Ishikawa (cell line): ENCODE measurements around the gene ARHGAP20.

Experiments
- CEBPB ChIP-seq: IDR thresholded peaks from 2 replicates; pipeline ENCODE4 v1.6.1; 2012
- CREB1 ChIP-seq: IDR thresholded peaks from 2 replicates; pipeline ENCODE4 v1.6.1; 2012; ENCODE audit warnings: low read depth
- EGR1 ChIP-seq: IDR thresholded peaks from 2 replicates; pipeline ENCODE4 v1.6.1; 2012
- EP300 ChIP-seq: IDR thresholded peaks from 2 replicates; pipeline ENCODE4 v1.6.1; 2012; ENCODE audit warnings: borderline replicate concordance
- FOXM1 ChIP-seq: IDR thresholded peaks from 2 replicates; pipeline ENCODE4 v1.6.1; 2012; ENCODE audit warnings: low read depth, borderline replicate concordance
- NFIC ChIP-seq: IDR thresholded peaks from 2 replicates; pipeline ENCODE4 v1.6.1; 2012
- RAD21 ChIP-seq: IDR thresholded peaks from 2 replicates; pipeline ENCODE4 v1.6.1; 2012; ENCODE audit warnings: low read depth
- TAF1 ChIP-seq: IDR thresholded peaks from 2 replicates; pipeline ENCODE4 v1.6.1; 2012; ENCODE audit warnings: low read depth, mild to moderate bottlenecking
- TCF12 ChIP-seq: IDR thresholded peaks from 2 replicates; pipeline ENCODE4 v1.6.1; 2012; ENCODE audit warnings: low read depth
- TEAD4 ChIP-seq: IDR thresholded peaks from 2 replicates; pipeline ENCODE4 v1.6.1; 2012
- USF1 ChIP-seq: IDR thresholded peaks from 2 replicates; pipeline ENCODE4 v1.6.1; 2012
- YY1 ChIP-seq: IDR thresholded peaks from 2 replicates; pipeline ENCODE4 v1.6.1; 2012; ENCODE audit warnings: low read depth
- ZBTB7A ChIP-seq: IDR thresholded peaks from 2 replicates; pipeline ENCODE4 v1.6.1; 2012; ENCODE audit warnings: low read depth
- TF ChIP-seq, protein P1 (sequence below): IDR thresholded peaks from 2 replicates; pipeline ENCODE4 v1.6.1; 2012; ENCODE audit warnings: low read depth, mild to moderate bottlenecking
- TF ChIP-seq, protein P2 (sequence below): IDR thresholded peaks from 2 replicates; pipeline ENCODE4 v1.6.1; 2012

The ARHGAP20 gene

GRCh38 chr11:110566577-110566976 lies 145.7 kb downstream of the ARHGAP20 start:
- TF ChIP-seq TCF12 (no peak), RAD21 (no peak)

DNA sequence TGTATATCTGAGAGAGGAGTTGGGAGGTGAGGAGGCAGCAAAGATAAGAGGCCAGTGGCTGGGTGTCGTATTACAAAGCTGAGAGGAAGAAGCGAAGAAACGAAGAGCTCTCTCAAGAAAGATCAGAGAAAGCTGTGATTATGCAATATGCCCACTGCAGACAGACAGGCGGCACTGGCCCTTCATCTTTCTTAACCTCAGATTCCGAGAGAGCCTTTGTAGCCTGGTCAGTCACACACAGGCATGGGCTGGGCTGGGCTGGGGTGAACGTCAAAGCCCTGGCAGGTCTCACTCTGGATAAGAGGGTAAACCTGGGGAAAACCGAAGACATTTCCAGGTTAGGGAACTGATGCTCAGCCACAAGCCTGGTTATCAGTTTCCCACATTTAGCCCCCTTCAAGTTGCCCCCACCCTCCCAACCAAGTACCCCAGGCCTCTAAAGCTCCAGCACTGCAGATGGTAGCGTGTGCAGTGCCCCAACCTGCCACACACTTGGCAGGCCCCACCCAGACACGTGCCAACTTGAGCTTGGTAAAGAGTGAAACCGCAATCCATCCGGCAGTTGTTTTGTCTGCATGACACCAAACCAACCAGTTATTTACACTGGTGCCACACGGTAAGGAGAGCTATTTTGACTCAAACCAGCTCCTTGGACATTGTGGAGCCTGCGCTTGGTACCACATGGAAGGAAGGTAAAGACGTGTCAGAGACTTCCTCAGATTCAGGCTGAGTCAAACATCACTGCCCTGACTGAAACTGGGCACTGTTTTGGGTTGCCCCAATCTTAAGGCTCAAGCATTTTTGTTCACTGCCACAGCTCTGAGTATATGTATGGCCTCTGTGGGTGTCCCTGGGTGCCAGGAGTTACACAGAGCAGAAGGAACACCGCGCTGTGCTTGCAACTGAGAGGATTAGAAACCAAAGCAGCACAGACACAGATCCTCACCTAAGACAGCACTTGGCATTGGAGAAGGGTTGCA lies 146.6 kb downstream of the ARHGAP20 start:
- TF ChIP-seq CEBPB: peak; percentile 35; the same call in 1 of the 2 replicates
- TF ChIP-seq, protein P1, sequence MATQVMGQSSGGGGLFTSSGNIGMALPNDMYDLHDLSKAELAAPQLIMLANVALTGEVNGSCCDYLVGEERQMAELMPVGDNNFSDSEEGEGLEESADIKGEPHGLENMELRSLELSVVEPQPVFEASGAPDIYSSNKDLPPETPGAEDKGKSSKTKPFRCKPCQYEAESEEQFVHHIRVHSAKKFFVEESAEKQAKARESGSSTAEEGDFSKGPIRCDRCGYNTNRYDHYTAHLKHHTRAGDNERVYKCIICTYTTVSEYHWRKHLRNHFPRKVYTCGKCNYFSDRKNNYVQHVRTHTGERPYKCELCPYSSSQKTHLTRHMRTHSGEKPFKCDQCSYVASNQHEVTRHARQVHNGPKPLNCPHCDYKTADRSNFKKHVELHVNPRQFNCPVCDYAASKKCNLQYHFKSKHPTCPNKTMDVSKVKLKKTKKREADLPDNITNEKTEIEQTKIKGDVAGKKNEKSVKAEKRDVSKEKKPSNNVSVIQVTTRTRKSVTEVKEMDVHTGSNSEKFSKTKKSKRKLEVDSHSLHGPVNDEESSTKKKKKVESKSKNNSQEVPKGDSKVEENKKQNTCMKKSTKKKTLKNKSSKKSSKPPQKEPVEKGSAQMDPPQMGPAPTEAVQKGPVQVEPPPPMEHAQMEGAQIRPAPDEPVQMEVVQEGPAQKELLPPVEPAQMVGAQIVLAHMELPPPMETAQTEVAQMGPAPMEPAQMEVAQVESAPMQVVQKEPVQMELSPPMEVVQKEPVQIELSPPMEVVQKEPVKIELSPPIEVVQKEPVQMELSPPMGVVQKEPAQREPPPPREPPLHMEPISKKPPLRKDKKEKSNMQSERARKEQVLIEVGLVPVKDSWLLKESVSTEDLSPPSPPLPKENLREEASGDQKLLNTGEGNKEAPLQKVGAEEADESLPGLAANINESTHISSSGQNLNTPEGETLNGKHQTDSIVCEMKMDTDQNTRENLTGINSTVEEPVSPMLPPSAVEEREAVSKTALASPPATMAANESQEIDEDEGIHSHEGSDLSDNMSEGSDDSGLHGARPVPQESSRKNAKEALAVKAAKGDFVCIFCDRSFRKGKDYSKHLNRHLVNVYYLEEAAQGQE: no peak

GRCh38 chr11:110564676-110565356 lies 147.4 kb downstream of the ARHGAP20 start:
- TF ChIP-seq USF1: no peak
- TF ChIP-seq, protein P1: no peak
- no peak for TF ChIP-seq EP300
- TF ChIP-seq NFIC: no peak
- no peak for TF ChIP-seq TCF12
- TF ChIP-seq CEBPB: no peak
- no peak for TF ChIP-seq CREB1
- no peak for TF ChIP-seq ZBTB7A

DNA sequence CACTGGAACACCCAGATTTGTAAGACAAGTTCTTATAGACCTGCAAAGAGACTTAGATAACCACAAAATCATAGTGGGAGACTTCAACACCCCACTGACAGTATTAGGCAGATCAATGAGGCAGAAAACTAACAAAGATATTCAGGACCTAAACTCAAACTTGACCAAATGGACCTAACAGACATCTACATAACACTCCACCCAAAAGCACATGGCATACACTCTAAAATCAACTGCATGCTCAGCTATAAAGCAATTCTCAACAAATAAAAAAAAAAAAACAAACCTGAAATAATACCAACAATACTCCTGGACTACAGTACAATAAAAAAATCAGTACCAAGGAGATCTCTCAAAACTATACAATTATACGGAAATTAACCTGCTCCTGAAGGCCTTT lies 167.5 kb downstream of the ARHGAP20 start:
- no peak for TF ChIP-seq FOXM1
- no peak for TF ChIP-seq YY1
- no peak for TF ChIP-seq EGR1
- TF ChIP-seq, protein P2, sequence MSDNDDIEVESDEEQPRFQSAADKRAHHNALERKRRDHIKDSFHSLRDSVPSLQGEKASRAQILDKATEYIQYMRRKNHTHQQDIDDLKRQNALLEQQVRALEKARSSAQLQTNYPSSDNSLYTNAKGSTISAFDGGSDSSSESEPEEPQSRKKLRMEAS: no peak
- TF ChIP-seq USF1: no peak
- TF ChIP-seq, protein P1: no peak
- TF ChIP-seq TCF12: no peak
- no peak for TF ChIP-seq EP300
- no peak for TF ChIP-seq CREB1
- no peak for TF ChIP-seq CEBPB
- TF ChIP-seq ZBTB7A: no peak
- no peak for TF ChIP-seq TAF1
- no peak for TF ChIP-seq TEAD4
- TF ChIP-seq RAD21: no peak
- TF ChIP-seq NFIC: no peak

- no peak for TF ChIP-seq YY1
- TF ChIP-seq NFIC: no peak
- TF ChIP-seq CREB1: no peak
- no peak for TF ChIP-seq CEBPB
- no peak for TF ChIP-seq RAD21
- no peak for TF ChIP-seq TEAD4
- TF ChIP-seq USF1: no peak
- TF ChIP-seq TCF12: no peak
- TF ChIP-seq TAF1: no peak
- TF ChIP-seq, protein P1: no peak
- no peak for TF ChIP-seq EP300
- TF ChIP-seq EGR1: no peak
- TF ChIP-seq, protein P2: no peak
Measured at GRCh38 chr11:110538154-110538553, 174.1 kb downstream of the ARHGAP20 start.
